Naive B cell (primary cell): ENCODE data around the gene CCDC73. TPM values are rescaled to one million over a fixed set of nuclear protein-coding genes. Genes with fewer than 3 reads are reported as not detected.
"Not testable (repeated sequence)": the region's sequence is repeated elsewhere in the genome, so short reads cannot be mapped to it uniquely, and the experiment has no call there.

Source experiments
- ATAC-seq, 2 donors: fragments of 150-1000 bp; cut with Tn5 transposase; 2 replicates each; pipeline ENCODE4 v1.10.0; 2021; ENCODE audit warnings: low read depth in 2 of 2, mild to moderate bottlenecking in 2 of 2, moderate library complexity in 2 of 2
- DNase-seq: peaks from one replicate; pipeline ENCODE4 v3.0.0; 2022
- H3K27ac Mint-ChIP-seq, 6 donors: one replicate each; pipeline ENCODE4 v1.8.0; 2020 to 2022; ENCODE audit warnings: mild to moderate bottlenecking in 6 of 6, mixed read lengths in 6 of 6, moderate library complexity in 5 of 6, inconsistent platforms in 2 of 6
- H3K27me3 Mint-ChIP-seq, 3 donors: one replicate each; pipeline ENCODE4 v1.8.0; 2021 to 2022; ENCODE audit warnings: mixed read lengths in 3 of 3, mild to moderate bottlenecking in 1 of 3
- H3K36me3 Mint-ChIP-seq, 2 donors: one replicate each; pipeline ENCODE4 v1.8.0; 2020 to 2022; ENCODE audit warnings: mixed read lengths in 2 of 2, inconsistent platforms in 1 of 2, mild to moderate bottlenecking in 1 of 2
- H3K4me1 Mint-ChIP-seq, 3 donors: one replicate each; pipeline ENCODE4 v1.8.0; 2020 to 2022; ENCODE audit warnings: mixed read lengths in 3 of 3, inconsistent platforms in 1 of 3, mild to moderate bottlenecking in 1 of 3, moderate library complexity in 1 of 3
- H3K4me3 Mint-ChIP-seq, 8 donors: one replicate each; pipeline ENCODE4 v1.8.0; 2020 to 2022; ENCODE audit warnings: mild to moderate bottlenecking in 8 of 8, mixed read lengths in 8 of 8, moderate library complexity in 8 of 8, inconsistent platforms in 2 of 8
- H3K9me3 Mint-ChIP-seq, 7 donors: one replicate each; pipeline ENCODE4 v1.8.0; 2020 to 2022; ENCODE audit warnings: mixed read lengths in 7 of 7, mild to moderate bottlenecking in 5 of 7, inconsistent platforms in 2 of 7, moderate library complexity in 1 of 7
- polyA plus RNA-seq, 6 donors: library from polyadenylated mRNA; unstranded; fragments of 300-500 nt; fragmentation: Illumina TruSeq; gene quantifications; one replicate each; pipeline ENCODE4 v1.2.3, GENCODE V29; 2021; ENCODE audit warnings: low read depth in 6 of 6

The CCDC73 gene
- polyA plus RNA-seq, 6 donors from 2014 or later: not detected

- H3K9me3 Mint-ChIP-seq: no peaks in the 10 kb centered on the region
- no peak overlapping the region for H3K27ac Mint-ChIP-seq
- no peaks in the 10 kb centered on the region for H3K36me3 Mint-ChIP-seq
- H3K4me3 Mint-ChIP-seq: no peak overlapping the region
- no peak for ATAC-seq
- DNase-seq: no peak
- H3K27me3 Mint-ChIP-seq: peaks cover 0 to 4% (median 0%) of the 10 kb centered on the region in 3 donors
- no peaks in the 10 kb centered on the region for H3K4me1 Mint-ChIP-seq
Observed at GRCh38 chr11:32786811-32787210, 7.7 kb downstream of the CCDC73 start.

- ATAC-seq: no peak
- no peak for DNase-seq
- Mint-ChIP-seq H3K27ac (no peak overlapping the region), H3K36me3 (no peaks in the 10 kb centered on the region), H3K4me1 (no peaks in the 10 kb centered on the region), H3K9me3 (no peaks in the 10 kb centered on the region), H3K4me3 (no peak overlapping the region), H3K27me3 (peaks cover 0 to 4% (median 0%) of the 10 kb centered on the region in 3 donors)
Observed at GRCh38 chr11:32785262-32785661, 9.2 kb downstream of the CCDC73 start.

- ATAC-seq: no peak
- H3K4me1 Mint-ChIP-seq: peaks cover 4 to 15% (median 13%) of the 10 kb centered on the region in 3 donors
Observed at GRCh38 chr11:32781721-32782120, 12.7 kb downstream of the CCDC73 start.

GRCh38 chr11:32780839-32781238 is 13.6 kb downstream of the CCDC73 start:
- H3K36me3 Mint-ChIP-seq, H3K9me3 Mint-ChIP-seq, H3K4me3 Mint-ChIP-seq, H3K27me3 Mint-ChIP-seq, ATAC-seq, DNase-seq: not testable (repeated sequence)
- Mint-ChIP-seq H3K27ac (peak overlapping the region in 1 of 6 donors; percentile 79), H3K4me1 (peaks cover 12 to 23% (median 20%) of the 10 kb centered on the region in 3 donors)

More at GRCh38 chr11:32781721-32782120, 12.7 kb downstream of the CCDC73 start:
- no peak for DNase-seq
- Mint-ChIP-seq H3K9me3 (no peaks in the 10 kb centered on the region), H3K4me3 (no peak overlapping the region), H3K27ac (peak overlapping the region in 1 of 6 donors; percentile 49), H3K27me3 (no peaks in the 10 kb centered on the region), H3K36me3 (no peaks in the 10 kb centered on the region)

GRCh38 chr11:32779136-32779535 is 15.3 kb downstream of the CCDC73 start:
- no peak for ATAC-seq
- peak overlapping the region in 1 of 6 donors; percentile 1 for H3K27ac Mint-ChIP-seq
- no peaks in the 10 kb centered on the region for H3K27me3 Mint-ChIP-seq
- no peaks in the 10 kb centered on the region for H3K36me3 Mint-ChIP-seq
- H3K4me3 Mint-ChIP-seq: no peak overlapping the region
- peaks cover 15 to 26% (median 24%) of the 10 kb centered on the region in 3 donors for H3K4me1 Mint-ChIP-seq
- DNase-seq: no peak
- no peaks in the 10 kb centered on the region for H3K9me3 Mint-ChIP-seq

GRCh38 chr11:32775908-32776307 is 18.6 kb downstream of the CCDC73 start:
- H3K4me1 Mint-ChIP-seq: peaks cover 15 to 26% (median 24%) of the 10 kb centered on the region in 3 donors
- peak in 1 of 2 donors; percentile 45 for ATAC-seq
- H3K9me3 Mint-ChIP-seq: no peaks in the 10 kb centered on the region
- peak overlapping the region; percentile 0 to 61 (median 30) for H3K27ac Mint-ChIP-seq
- no peaks in the 10 kb centered on the region for H3K27me3 Mint-ChIP-seq
- no peak for DNase-seq
- no peaks in the 10 kb centered on the region for H3K36me3 Mint-ChIP-seq
- H3K4me3 Mint-ChIP-seq: peak overlapping the region in 7 of 8 donors; percentile 5 to 67 (median 53)

GRCh38 chr11:32774081-32774480 is 20.4 kb downstream of the CCDC73 start:
- H3K27me3 Mint-ChIP-seq: no peaks in the 10 kb centered on the region

GRCh38 chr11:32772731-32773130 is 21.7 kb downstream of the CCDC73 start:
- Mint-ChIP-seq H3K4me3 (no peak overlapping the region), H3K36me3 (no peaks in the 10 kb centered on the region), H3K27ac (no peak overlapping the region), H3K27me3 (no peaks in the 10 kb centered on the region), H3K4me1 (peaks cover 11% of the 10 kb centered on the region in 3 donors), H3K9me3 (no peaks in the 10 kb centered on the region)
- ATAC-seq: no peak
- DNase-seq: no peak

More at GRCh38 chr11:32774081-32774480, 20.4 kb downstream of the CCDC73 start:
- H3K9me3 Mint-ChIP-seq: no peaks in the 10 kb centered on the region
- peaks cover 11 to 19% (median 18%) of the 10 kb centered on the region in 3 donors for H3K4me1 Mint-ChIP-seq
- DNase-seq: no peak
- no peaks in the 10 kb centered on the region for H3K36me3 Mint-ChIP-seq
- H3K27ac Mint-ChIP-seq: no peak overlapping the region
- ATAC-seq: no peak
- H3K4me3 Mint-ChIP-seq: no peak overlapping the region

GRCh38 chr11:32761774-32762173 is 32.7 kb downstream of the CCDC73 start:
- not testable (repeated sequence) for H3K27ac Mint-ChIP-seq, ATAC-seq, H3K4me3 Mint-ChIP-seq, H3K36me3 Mint-ChIP-seq, DNase-seq, H3K4me1 Mint-ChIP-seq
- peaks cover 4 to 29% (median 12%) of the 10 kb centered on the region in 7 donors for H3K9me3 Mint-ChIP-seq
- peaks cover 0 to 11% (median 6%) of the 10 kb centered on the region in 3 donors for H3K27me3 Mint-ChIP-seq

- DNase-seq (no peak), ATAC-seq (no peak)
- Mint-ChIP-seq H3K27ac (no peak overlapping the region), H3K4me3 (no peak overlapping the region), H3K36me3 (peaks cover 0 to 7% of the 10 kb centered on the region in 2 donors), H3K4me1 (no peaks in the 10 kb centered on the region), H3K27me3 (peaks cover 0 to 8% (median 0%) of the 10 kb centered on the region in 3 donors), H3K9me3 (peaks cover 0 to 4% (median 2%) of the 10 kb centered on the region in 7 donors)
Observed at GRCh38 chr11:32758291-32758690, 36.2 kb downstream of the CCDC73 start.

- H3K27me3 Mint-ChIP-seq: peaks cover 4 to 21% (median 11%) of the 10 kb centered on the region in 3 donors
- H3K9me3 Mint-ChIP-seq, H3K4me3 Mint-ChIP-seq, H3K4me1 Mint-ChIP-seq, ATAC-seq, H3K36me3 Mint-ChIP-seq, DNase-seq, H3K27ac Mint-ChIP-seq: not testable (repeated sequence)
Observed at GRCh38 chr11:32753181-32753580, 41.3 kb downstream of the CCDC73 start.

- ATAC-seq (no peak), DNase-seq (no peak)
- H3K36me3 Mint-ChIP-seq: peaks cover 0 to 8% of the 10 kb centered on the region in 2 donors
- no peaks in the 10 kb centered on the region for H3K4me1 Mint-ChIP-seq
- H3K27ac Mint-ChIP-seq: no peak overlapping the region
- H3K27me3 Mint-ChIP-seq: peaks cover 9 to 31% (median 23%) of the 10 kb centered on the region in 3 donors
- H3K4me3 Mint-ChIP-seq: no peak overlapping the region
- H3K9me3 Mint-ChIP-seq: peaks cover 2 to 12% (median 4%) of the 10 kb centered on the region in 7 donors
Observed at GRCh38 chr11:32752001-32752400, 42.5 kb downstream of the CCDC73 start.

GRCh38 chr11:32751381-32751780 is 43.1 kb downstream of the CCDC73 start:
- peaks cover 13 to 37% (median 29%) of the 10 kb centered on the region in 3 donors for H3K27me3 Mint-ChIP-seq
- no peak overlapping the region for H3K4me3 Mint-ChIP-seq
- DNase-seq: no peak
- ATAC-seq: no peak
- H3K27ac Mint-ChIP-seq: no peak overlapping the region
- H3K9me3 Mint-ChIP-seq: peaks cover 3 to 14% (median 9%) of the 10 kb centered on the region in 7 donors
- peaks cover 0 to 8% of the 10 kb centered on the region in 2 donors for H3K36me3 Mint-ChIP-seq
- no peaks in the 10 kb centered on the region for H3K4me1 Mint-ChIP-seq

- H3K27me3 Mint-ChIP-seq: peaks cover 17 to 24% (median 24%) of the 10 kb centered on the region in 3 donors
- H3K9me3 Mint-ChIP-seq: peaks cover 5 to 25% (median 10%) of the 10 kb centered on the region in 7 donors
- no peak overlapping the region for H3K27ac Mint-ChIP-seq
- no peak for DNase-seq
- H3K4me3 Mint-ChIP-seq: peak overlapping the region in 1 of 8 donors; percentile 2
- no peaks in the 10 kb centered on the region for H3K4me1 Mint-ChIP-seq
- H3K36me3 Mint-ChIP-seq: peaks cover 13% of the 10 kb centered on the region in 2 donors
- ATAC-seq: no peak
Observed at GRCh38 chr11:32729976-32730375, 64.5 kb downstream of the CCDC73 start.
